Neutrophil (primary cell): Measurements from ENCODE around the gene CCDC174.

Experiments
- H3K27ac ChIP-seq: fragments of 200-600 bp; sonication (generic); 2 replicates; pipeline ENCODE4 v1.5.1; 2016; ENCODE audit warnings: mild to moderate bottlenecking, moderate library complexity
- H3K27me3 ChIP-seq: fragments of 200-600 bp; sonication (generic); 2 replicates; pipeline ENCODE4 v1.6.0; 2016; ENCODE audit warnings: mild to moderate bottlenecking
- H3K36me3 ChIP-seq: fragments of 200-600 bp; sonication (generic); 2 replicates; pipeline ENCODE4 v1.5.1; 2017
- H3K4me1 ChIP-seq, 2 experiments: fragments of 200-600 bp in 1 of 2; sonication (generic) in 1 of 2; 1 replicate in 1 of 2; 2 replicates in 1 of 2; pipeline versions ENCODE4 v1.5.1 to v1.6.1; 2013 to 2016; ENCODE audit warnings: low read depth in 1 of 2, low read length in 1 of 2, mild to moderate bottlenecking in 1 of 2, moderate library complexity in 1 of 2; ENCODE audit not compliant: control insufficient read depth in 1 of 2, insufficient read depth in 1 of 2
- H3K4me3 ChIP-seq, 2 experiments: fragments of 200-600 bp in 1 of 2; sonication (generic) in 1 of 2; 1 replicate in 1 of 2; 2 replicates in 1 of 2; pipeline ENCODE4 v1.5.1; 2013 to 2016; ENCODE audit warnings: low read depth in 1 of 2, low read length in 1 of 2, mild to moderate bottlenecking in 1 of 2, moderate library complexity in 1 of 2
- H3K9me3 ChIP-seq: fragments of 200-600 bp; sonication (generic); 2 replicates; pipeline ENCODE4 v1.5.1; 2016
- TF ChIP-seq, protein P1 (sequence below): fragments of 200-600 bp; sonication (generic); IDR thresholded peaks from 2 replicates; pipeline ENCODE4 v1.5.1; 2016; ENCODE audit warnings: antibody characterized with exemption

The CCDC174 gene

DNA sequence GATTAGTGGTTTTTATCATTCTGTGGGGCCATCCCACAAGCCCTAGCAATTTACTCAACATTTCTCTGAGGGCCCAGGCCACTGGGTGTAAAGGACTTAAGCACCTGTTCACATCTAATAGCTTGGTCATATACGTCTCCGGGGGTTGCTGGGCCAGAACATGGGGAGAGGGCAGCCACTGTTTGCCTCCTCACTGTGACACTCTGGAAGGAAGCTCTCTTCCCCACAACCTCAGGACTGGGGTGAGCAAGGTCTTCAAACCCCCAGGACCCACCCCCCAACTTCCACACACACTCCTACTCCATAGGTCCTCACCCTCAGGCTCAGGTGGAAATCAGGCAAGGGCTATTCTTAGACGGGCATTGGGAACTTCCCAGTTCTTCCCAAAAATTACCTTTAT lies 52.2 kb downstream of the CCDC174 start:
- TF ChIP-seq, protein P1, sequence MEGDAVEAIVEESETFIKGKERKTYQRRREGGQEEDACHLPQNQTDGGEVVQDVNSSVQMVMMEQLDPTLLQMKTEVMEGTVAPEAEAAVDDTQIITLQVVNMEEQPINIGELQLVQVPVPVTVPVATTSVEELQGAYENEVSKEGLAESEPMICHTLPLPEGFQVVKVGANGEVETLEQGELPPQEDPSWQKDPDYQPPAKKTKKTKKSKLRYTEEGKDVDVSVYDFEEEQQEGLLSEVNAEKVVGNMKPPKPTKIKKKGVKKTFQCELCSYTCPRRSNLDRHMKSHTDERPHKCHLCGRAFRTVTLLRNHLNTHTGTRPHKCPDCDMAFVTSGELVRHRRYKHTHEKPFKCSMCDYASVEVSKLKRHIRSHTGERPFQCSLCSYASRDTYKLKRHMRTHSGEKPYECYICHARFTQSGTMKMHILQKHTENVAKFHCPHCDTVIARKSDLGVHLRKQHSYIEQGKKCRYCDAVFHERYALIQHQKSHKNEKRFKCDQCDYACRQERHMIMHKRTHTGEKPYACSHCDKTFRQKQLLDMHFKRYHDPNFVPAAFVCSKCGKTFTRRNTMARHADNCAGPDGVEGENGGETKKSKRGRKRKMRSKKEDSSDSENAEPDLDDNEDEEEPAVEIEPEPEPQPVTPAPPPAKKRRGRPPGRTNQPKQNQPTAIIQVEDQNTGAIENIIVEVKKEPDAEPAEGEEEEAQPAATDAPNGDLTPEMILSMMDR: no peak
- H3K4me1 ChIP-seq: no peaks in the 10 kb centered on the region

GRCh38 chr3:14706096-14706495 lies 54.5 kb downstream of the CCDC174 start:
- H3K4me1 ChIP-seq: no peaks in the 10 kb centered on the region
- no peak overlapping the region for H3K27ac ChIP-seq
- no peaks in the 10 kb centered on the region for H3K36me3 ChIP-seq
- TF ChIP-seq, protein P1: no peak
- H3K27me3 ChIP-seq: no peaks in the 10 kb centered on the region
- H3K4me3 ChIP-seq: no peak overlapping the region
- H3K9me3 ChIP-seq: no peaks in the 10 kb centered on the region

More for the DNA sequence above, 52.2 kb downstream of the CCDC174 start:
- H3K4me3 ChIP-seq: no peak overlapping the region
- H3K27me3 ChIP-seq: no peaks in the 10 kb centered on the region
- H3K27ac ChIP-seq: no peak overlapping the region
- no peaks in the 10 kb centered on the region for H3K9me3 ChIP-seq
- no peaks in the 10 kb centered on the region for H3K36me3 ChIP-seq

- TF ChIP-seq, protein P1: no peak
- H3K4me3 ChIP-seq: no peak overlapping the region
- H3K9me3 ChIP-seq: no peaks in the 10 kb centered on the region
- no peaks in the 10 kb centered on the region for H3K27me3 ChIP-seq
- H3K4me1 ChIP-seq: no peaks in the 10 kb centered on the region
- no peak overlapping the region for H3K27ac ChIP-seq
- no peaks in the 10 kb centered on the region for H3K36me3 ChIP-seq
Observed at GRCh38 chr3:14716591-14716990, 65.0 kb downstream of the CCDC174 start.

GRCh38 chr3:14717307-14717706 lies 65.7 kb downstream of the CCDC174 start:
- Histone ChIP-seq H3K4me1 (no peaks in the 10 kb centered on the region), H3K36me3 (no peaks in the 10 kb centered on the region), H3K9me3 (no peaks in the 10 kb centered on the region), H3K27me3 (no peaks in the 10 kb centered on the region), H3K4me3 (no peak overlapping the region), H3K27ac (no peak overlapping the region)
- TF ChIP-seq, protein P1: no peak

GRCh38 chr3:14718539-14718938 lies 67.0 kb downstream of the CCDC174 start:
- no peak overlapping the region for H3K4me3 ChIP-seq
- H3K27me3 ChIP-seq: no peaks in the 10 kb centered on the region
- no peak overlapping the region for H3K27ac ChIP-seq

More at GRCh38 chr3:14718539-14718938, 67.0 kb downstream of the CCDC174 start:
- TF ChIP-seq, protein P1: no peak
- Histone ChIP-seq H3K4me1 (no peaks in the 10 kb centered on the region), H3K36me3 (no peaks in the 10 kb centered on the region), H3K9me3 (no peaks in the 10 kb centered on the region)
